Sigmoid colon (tissue), 7 donors: ENCODE results near the gene PLSCR5. TPM values are rescaled to one million over a fixed set of nuclear protein-coding genes. Genes with fewer than 3 reads are reported as not detected.

Source experiments
- DNase-seq: peaks from one replicate; pipeline ENCODE4 v3.0.0-alpha.2; 2019
- H3K27ac ChIP-seq, 4 donors: fragments of 200-600 bp; sonication (generic); one replicate each; pipeline ENCODE4 v1.5.1; 2016 to 2019; ENCODE audit warnings: mild to moderate bottlenecking in 1 of 4
- H3K27me3 ChIP-seq, 3 donors: fragments of 200-600 bp; sonication (generic); one replicate each; pipeline ENCODE4 v1.5.1; 2019; ENCODE audit warnings: mild to moderate bottlenecking in 1 of 3
- H3K36me3 ChIP-seq, 4 donors: fragments of 200-600 bp; sonication (generic); one replicate each; pipeline ENCODE4 v1.5.1; 2016 to 2019
- H3K4me1 ChIP-seq, 4 donors: fragments of 200-600 bp; sonication (generic); one replicate each; pipeline ENCODE4 v1.5.1; 2017 to 2019
- H3K4me3 ChIP-seq, 4 donors: fragments of 200-600 bp; sonication (generic); one replicate each; pipeline ENCODE4 v1.5.1; 2017 to 2019; ENCODE audit warnings: mild to moderate bottlenecking in 2 of 4, moderate library complexity in 1 of 4
- H3K9me3 ChIP-seq, 4 donors: fragments of 200-600 bp in 3 of 4; sonication (generic) in 3 of 4; one replicate each; pipeline versions ENCODE4 v1.5.1 to v1.6.1; 2013 to 2019
- CTCF ChIP-seq, 4 experiments: fragments of 450-650 bp in 3 of 4; fragments of 200-600 bp in 1 of 4; IDR thresholded peaks; one replicate each; pipeline ENCODE4 v1.5.1; 2016 to 2019; ENCODE audit warnings: antibody characterized with exemption in 4 of 4, mild to moderate bottlenecking in 3 of 4, moderate library complexity in 2 of 4
- EP300 ChIP-seq, 4 donors: sonication (generic); formaldehyde crosslinking; IDR thresholded peaks; one replicate each; pipeline ENCODE4 v1.6.1; 2017; ENCODE audit warnings: antibody characterized with exemption in 4 of 4
- POLR2A ChIP-seq, 2 donors: fragments of 450-650 bp; IDR thresholded peaks; one replicate each; pipeline ENCODE4 v1.6.1; 2016; ENCODE audit warnings: antibody characterized with exemption in 2 of 2, mild to moderate bottlenecking in 2 of 2, moderate library complexity in 2 of 2
- POLR2AphosphoS5 ChIP-seq, 4 donors: sonication (generic); formaldehyde crosslinking; IDR thresholded peaks; one replicate each; pipeline ENCODE4 v1.6.1; 2017; ENCODE audit warnings: antibody characterized with exemption in 4 of 4
- WGBS, 2 donors: extraction: QIAGEN DNeasy Blood & Tissue Kit; methylation state at CpG; one replicate each; pipeline ENCODE4 v1.1.7; 2013; 5-methylcytosine and 5-hydroxymethylcytosine counted together
- intact Hi-C: fragments of 100-400 bp; cut with DNase I; formaldehyde crosslinking; loops from one replicate; pipeline ENCODE4 v1.15.1; 2023
- polyA plus RNA-seq, 3 donors: library from polyadenylated mRNA; stranded (reverse); fragments of 200-250 nt; gene quantifications; one replicate each; pipeline ENCODE4 v1.2.3, GENCODE V29; 2013
- total RNA-seq, 4 donors: library from RNA; depleted of rRNA; stranded (reverse); fragments of >200 nt; gene quantifications; one replicate each; pipeline ENCODE4 v1.1.0, GENCODE V29; 2016
- donor health status: healthy with polysubstance abuse.
- donor health status: Bipolar disorder and iron deficiency.
- donor health status: healthy.

PLSCR5 gene
- total and polyA plus RNA-seq, 7 donors: not detected

GRCh38 chr3:146550743-146551510 is 54.2 kb downstream of the PLSCR5 start:
- intact Hi-C loops: no loop called here
- Histone ChIP-seq H3K27me3 (no peaks in the 10 kb centered on the region), H3K4me1 (peaks cover 0 to 7% (median 2%) of the 10 kb centered on the region in 4 donors), H3K9me3 (no peaks in the 10 kb centered on the region), H3K4me3 (peak overlapping the region in 2 of 4 donors; percentile 4 to 14), H3K27ac (no peak overlapping the region), H3K36me3 (no peaks in the 10 kb centered on the region)
- TF ChIP-seq CTCF (IDR thresholded peaks at IDR 0.05) (no peak), POLR2AphosphoS5 (IDR thresholded peaks at IDR 0.05) (peak in 1 of 4 donors; percentile 16)
- WGBS, 2 donors: 58 to 70% methylated on average over 5 of the region's 5 CpGs
- DNase-seq: no peak

GRCh38 chr3:146550070-146550615 is 55.0 kb downstream of the PLSCR5 start:
- Histone ChIP-seq H3K4me3 (peak overlapping the region in 2 of 4 donors; percentile 4 to 14), H3K4me1 (peaks cover 0 to 8% (median 2%) of the 10 kb centered on the region in 4 donors), H3K27me3 (no peaks in the 10 kb centered on the region), H3K27ac (no peak overlapping the region), H3K9me3 (no peaks in the 10 kb centered on the region), H3K36me3 (no peaks in the 10 kb centered on the region)
- intact Hi-C loops: no loop called here
- TF ChIP-seq CTCF (IDR thresholded peaks at IDR 0.05) (no peak), POLR2A (IDR thresholded peaks at IDR 0.05) (no peak), EP300 (IDR thresholded peaks at IDR 0.05) (no peak), POLR2AphosphoS5 (IDR thresholded peaks at IDR 0.05) (no peak)
- DNase-seq: no peak

DNA sequence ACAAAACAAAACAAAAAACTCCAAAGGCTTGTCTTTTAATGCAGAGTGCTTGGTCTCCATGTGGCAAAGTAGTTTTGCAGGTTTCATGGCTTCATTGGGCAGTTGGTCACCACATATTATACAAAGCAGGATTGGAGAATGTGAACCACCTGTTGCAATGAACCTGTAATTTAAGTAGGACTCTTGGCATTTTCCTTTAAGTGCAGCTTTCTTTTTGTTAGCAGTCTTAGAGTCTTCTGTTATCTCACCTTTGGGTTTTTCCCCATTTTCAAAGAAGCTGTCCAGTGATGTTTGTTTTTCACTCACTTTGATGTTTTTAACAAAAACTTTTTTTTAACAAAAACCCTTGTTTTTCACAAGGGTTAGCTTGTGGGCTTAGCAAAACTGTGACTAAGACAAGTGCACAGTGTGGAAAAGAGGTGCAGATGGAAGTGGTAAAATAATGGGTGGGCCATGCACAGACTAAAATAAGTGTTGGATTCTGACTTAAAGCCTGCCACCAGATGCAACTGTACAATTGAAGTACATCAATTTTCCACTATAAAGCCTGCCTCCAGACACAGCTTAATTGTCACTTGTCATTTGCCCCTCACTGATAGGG is 57.8 kb downstream of the PLSCR5 start:
- no peak for TF ChIP-seq CTCF (IDR thresholded peaks at IDR 0.05)
- TF ChIP-seq POLR2A (IDR thresholded peaks at IDR 0.05): no peak
- TF ChIP-seq EP300 (IDR thresholded peaks at IDR 0.05): no peak
- no peak for TF ChIP-seq POLR2AphosphoS5 (IDR thresholded peaks at IDR 0.05)
- H3K4me1 ChIP-seq: peaks cover 0 to 22% (median 12%) of the 10 kb centered on the region in 4 donors
- DNase-seq: no peak
- no peak overlapping the region for H3K4me3 ChIP-seq
- intact Hi-C loops: loop anchor here (10.0 kb wide), 1 partner anchor 483 kb away; no protein-coding TSS in a partner anchor
- no peaks in the 10 kb centered on the region for H3K27me3 ChIP-seq
- H3K27ac ChIP-seq: no peak overlapping the region
- H3K9me3 ChIP-seq: no peaks in the 10 kb centered on the region
- H3K36me3 ChIP-seq: no peaks in the 10 kb centered on the region

GRCh38 chr3:146546366-146546965 is 58.7 kb downstream of the PLSCR5 start:
- WGBS, 2 donors: 85 to 94% methylated on average over 1 of the region's 1 CpG
- TF ChIP-seq POLR2A (IDR thresholded peaks at IDR 0.05) (no peak), EP300 (IDR thresholded peaks at IDR 0.05) (no peak), CTCF (IDR thresholded peaks at IDR 0.05) (no peak), POLR2AphosphoS5 (IDR thresholded peaks at IDR 0.05) (no peak)

More at GRCh38 chr3:146546366-146546965, 58.7 kb downstream of the PLSCR5 start:
- H3K4me3 ChIP-seq: no peak overlapping the region
- no peaks in the 10 kb centered on the region for H3K36me3 ChIP-seq
- peaks cover 0 to 29% (median 18%) of the 10 kb centered on the region in 4 donors for H3K4me1 ChIP-seq
- H3K27me3 ChIP-seq: no peaks in the 10 kb centered on the region
- intact Hi-C loops: loop anchor here (10.0 kb wide), 1 partner anchor 482 kb away; no protein-coding TSS in a partner anchor
- H3K27ac ChIP-seq: no peak overlapping the region
- no peak for DNase-seq
- H3K9me3 ChIP-seq: no peaks in the 10 kb centered on the region
